Measurements from ENCODE around the gene NIBAN1.

Gene NIBAN1

GRCh38 chr1:184973272-184974055, 844 bp downstream of the NIBAN1 start:
- no peak overlapping the region for H3K27ac ChIP-seq (ENCODE audit: low read length)
- peaks cover 10% of the 10 kb centered on the region; the same call in 1 of the 2 replicates for H3K27me3 ChIP-seq (ENCODE audit: control insufficient read depth, insufficient read depth, low read length)
- peak overlapping the region; percentile 77 for H3K4me3 ChIP-seq (ENCODE audit: low read length)
- no peaks in the 10 kb centered on the region for H3K9me3 ChIP-seq (ENCODE audit: control insufficient read depth, insufficient read depth, low read length)
- DNase-seq (ENCODE audit: low read depth, low spot score): no peak
- no peaks in the 10 kb centered on the region for H3K36me3 ChIP-seq (ENCODE audit: control insufficient read depth, insufficient read depth, low read length)
- H3K4me1 ChIP-seq (ENCODE audit: control insufficient read depth, insufficient read depth, low read length): no peaks in the 10 kb centered on the region
- WGBS (ENCODE audit: insufficient coverage, insufficient read length): no CpG with 5 or more reads among the region's 39 CpGs

DNA sequence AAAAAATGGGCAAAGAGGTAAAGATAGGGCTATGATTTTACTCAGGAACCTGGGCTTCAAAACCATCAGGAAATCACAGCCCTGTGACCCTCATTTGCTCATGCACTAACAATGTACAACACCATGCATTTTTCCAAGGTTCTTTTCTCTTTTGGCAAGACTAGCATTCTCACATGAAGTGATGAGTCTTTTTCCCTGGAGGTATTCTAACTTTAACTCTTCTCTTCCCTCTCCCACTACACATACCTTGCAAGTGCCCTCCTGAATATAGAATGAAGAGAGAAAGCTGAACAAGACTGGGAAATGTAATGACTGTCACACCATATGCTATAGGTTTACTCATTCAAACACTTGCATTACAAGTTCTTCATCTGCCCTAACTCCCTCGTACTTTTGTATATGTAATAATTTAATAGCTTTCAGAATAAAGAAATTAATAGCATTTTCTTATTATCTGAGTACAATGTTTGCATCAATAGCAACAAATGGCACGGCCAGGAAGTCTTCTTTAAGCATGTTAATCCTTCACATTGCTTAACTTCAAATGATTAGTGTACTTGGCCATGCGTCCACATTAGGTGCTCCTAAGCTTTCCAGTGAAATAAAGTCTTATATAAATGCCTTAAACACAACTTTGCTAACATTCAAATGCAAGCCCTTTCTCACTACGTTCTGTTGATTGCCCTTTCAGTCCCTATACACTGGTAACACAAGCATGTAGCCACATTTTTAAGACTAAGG, 1.8 kb downstream of the NIBAN1 start:
- no peak overlapping the region for H3K4me3 ChIP-seq (ENCODE audit: low read length)
- H3K4me1 ChIP-seq (ENCODE audit: control insufficient read depth, insufficient read depth, low read length): no peaks in the 10 kb centered on the region
- WGBS (ENCODE audit: insufficient coverage, insufficient read length): no CpG with 5 or more reads among the region's 4 CpGs
- H3K27ac ChIP-seq (ENCODE audit: low read length): no peak overlapping the region
- H3K9me3 ChIP-seq (ENCODE audit: control insufficient read depth, insufficient read depth, low read length): no peaks in the 10 kb centered on the region
- no peaks in the 10 kb centered on the region for H3K36me3 ChIP-seq (ENCODE audit: control insufficient read depth, insufficient read depth, low read length)
- DNase-seq (ENCODE audit: low read depth, low spot score): no peak
- H3K27me3 ChIP-seq (ENCODE audit: control insufficient read depth, insufficient read depth, low read length): peaks cover 10% of the 10 kb centered on the region; the same call in 1 of the 2 replicates

DNA sequence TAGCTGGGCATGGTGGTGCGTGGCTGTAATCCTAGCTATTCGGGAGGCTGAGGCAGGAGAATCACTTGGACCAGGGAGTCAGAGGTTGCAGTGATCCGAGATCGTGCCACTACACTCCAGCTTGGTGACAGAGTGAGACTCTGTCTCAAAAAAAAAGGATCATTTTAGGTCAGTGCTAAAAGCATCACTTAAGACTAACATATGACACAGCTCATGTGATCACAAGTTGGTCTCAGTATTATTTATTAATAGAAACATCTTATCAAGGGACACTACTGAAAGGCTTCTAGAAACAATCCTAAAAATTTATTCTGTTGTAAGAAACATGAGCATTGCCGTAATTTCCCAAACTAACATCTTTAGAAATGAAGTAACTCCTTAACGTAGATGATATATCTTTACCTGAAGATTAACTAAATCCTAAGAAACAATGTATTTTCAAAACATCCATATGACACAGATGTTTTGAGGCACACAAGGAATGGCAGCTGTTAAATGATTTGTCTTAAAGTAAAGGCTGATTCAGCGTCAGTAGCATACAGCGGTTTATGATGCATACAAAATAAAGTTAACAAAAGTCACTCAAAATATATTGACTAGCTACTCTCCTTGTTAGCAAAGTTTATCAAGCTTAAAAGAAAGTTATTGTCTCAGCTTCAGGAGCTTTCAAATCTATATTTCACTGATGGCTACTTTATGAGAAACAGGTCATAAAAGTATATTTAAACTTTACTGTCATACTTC, 2.6 kb downstream of the NIBAN1 start:
- no CpG with 5 or more reads among the region's 8 CpGs for WGBS (ENCODE audit: insufficient coverage, insufficient read length)
- H3K27ac ChIP-seq (ENCODE audit: low read length): no peak overlapping the region
- H3K9me3 ChIP-seq (ENCODE audit: control insufficient read depth, insufficient read depth, low read length): no peaks in the 10 kb centered on the region
- H3K4me1 ChIP-seq (ENCODE audit: control insufficient read depth, insufficient read depth, low read length): no peaks in the 10 kb centered on the region
- no peak overlapping the region for H3K4me3 ChIP-seq (ENCODE audit: low read length)
- H3K36me3 ChIP-seq (ENCODE audit: control insufficient read depth, insufficient read depth, low read length): no peaks in the 10 kb centered on the region
- H3K27me3 ChIP-seq (ENCODE audit: control insufficient read depth, insufficient read depth, low read length): peaks cover 10% of the 10 kb centered on the region; the same call in 1 of the 2 replicates
- DNase-seq (ENCODE audit: low read depth, low spot score): no peak

DNA sequence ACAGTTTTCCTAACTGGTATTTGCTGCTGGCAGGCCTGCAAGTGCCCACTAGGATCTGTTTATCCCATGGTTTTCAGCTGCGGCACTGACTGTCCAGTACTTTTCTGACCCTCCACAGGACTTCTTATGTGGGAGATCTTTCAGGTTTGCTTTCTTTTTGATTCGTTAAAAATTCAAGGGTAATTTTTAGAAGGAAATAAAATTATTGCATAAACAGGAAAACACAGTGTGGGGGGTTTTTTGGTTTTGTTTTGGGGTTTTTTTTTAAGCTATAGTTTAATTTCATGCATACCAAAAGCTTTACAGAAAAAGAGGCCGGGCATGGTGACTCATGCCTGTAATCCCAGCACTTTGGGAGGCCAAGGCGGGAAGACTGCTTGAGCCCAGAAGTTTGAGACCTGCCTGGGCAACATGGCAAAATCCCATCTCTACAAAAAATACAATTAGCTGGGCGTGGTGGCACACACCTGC, 3.6 kb downstream of the NIBAN1 start:
- DNase-seq (ENCODE audit: low read depth, low spot score): no peak
- Histone ChIP-seq H3K4me3 (ENCODE audit: low read length) (no peak overlapping the region), H3K27ac (ENCODE audit: low read length) (no peak overlapping the region), H3K27me3 (ENCODE audit: control insufficient read depth, insufficient read depth, low read length) (peaks cover 10% of the 10 kb centered on the region; the same call in 1 of the 2 replicates), H3K36me3 (ENCODE audit: control insufficient read depth, insufficient read depth, low read length) (no peaks in the 10 kb centered on the region), H3K4me1 (ENCODE audit: control insufficient read depth, insufficient read depth, low read length) (no peaks in the 10 kb centered on the region), H3K9me3 (ENCODE audit: control insufficient read depth, insufficient read depth, low read length) (no peaks in the 10 kb centered on the region)
- WGBS (ENCODE audit: insufficient coverage, insufficient read length): no CpG with 5 or more reads among the region's 5 CpGs

DNA sequence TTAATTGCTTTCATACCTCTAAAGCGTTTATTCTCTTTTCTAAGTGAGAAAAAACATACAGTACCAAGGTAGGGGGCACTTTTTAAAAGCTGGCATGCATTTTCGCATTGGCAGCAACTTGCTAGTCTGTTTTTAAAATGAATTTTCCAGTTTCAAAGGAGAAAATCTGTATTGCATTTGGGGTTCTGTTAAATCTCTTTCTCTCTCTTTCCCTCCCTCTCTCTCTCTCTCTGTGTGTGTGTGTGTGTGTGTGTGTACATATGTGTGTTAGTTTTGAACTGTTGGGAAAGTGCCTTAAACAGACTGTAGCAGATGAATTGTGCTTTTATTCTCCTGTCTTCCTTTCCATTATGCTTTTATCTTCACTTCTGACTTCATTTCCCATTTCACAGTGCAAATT, 7.3 kb downstream of the NIBAN1 start:
- H3K9me3 ChIP-seq (ENCODE audit: control insufficient read depth, insufficient read depth, low read length): no peaks in the 10 kb centered on the region
- no peaks in the 10 kb centered on the region for H3K36me3 ChIP-seq (ENCODE audit: control insufficient read depth, insufficient read depth, low read length)
- H3K27me3 ChIP-seq (ENCODE audit: control insufficient read depth, insufficient read depth, low read length): no peaks in the 10 kb centered on the region
- H3K27ac ChIP-seq (ENCODE audit: low read length): no peak overlapping the region
- no peaks in the 10 kb centered on the region for H3K4me1 ChIP-seq (ENCODE audit: control insufficient read depth, insufficient read depth, low read length)
- no CpG with 5 or more reads among the region's 2 CpGs for WGBS (ENCODE audit: insufficient coverage, insufficient read length)
- no peak overlapping the region for H3K4me3 ChIP-seq (ENCODE audit: low read length)
- DNase-seq (ENCODE audit: low read depth, low spot score): no peak

DNA sequence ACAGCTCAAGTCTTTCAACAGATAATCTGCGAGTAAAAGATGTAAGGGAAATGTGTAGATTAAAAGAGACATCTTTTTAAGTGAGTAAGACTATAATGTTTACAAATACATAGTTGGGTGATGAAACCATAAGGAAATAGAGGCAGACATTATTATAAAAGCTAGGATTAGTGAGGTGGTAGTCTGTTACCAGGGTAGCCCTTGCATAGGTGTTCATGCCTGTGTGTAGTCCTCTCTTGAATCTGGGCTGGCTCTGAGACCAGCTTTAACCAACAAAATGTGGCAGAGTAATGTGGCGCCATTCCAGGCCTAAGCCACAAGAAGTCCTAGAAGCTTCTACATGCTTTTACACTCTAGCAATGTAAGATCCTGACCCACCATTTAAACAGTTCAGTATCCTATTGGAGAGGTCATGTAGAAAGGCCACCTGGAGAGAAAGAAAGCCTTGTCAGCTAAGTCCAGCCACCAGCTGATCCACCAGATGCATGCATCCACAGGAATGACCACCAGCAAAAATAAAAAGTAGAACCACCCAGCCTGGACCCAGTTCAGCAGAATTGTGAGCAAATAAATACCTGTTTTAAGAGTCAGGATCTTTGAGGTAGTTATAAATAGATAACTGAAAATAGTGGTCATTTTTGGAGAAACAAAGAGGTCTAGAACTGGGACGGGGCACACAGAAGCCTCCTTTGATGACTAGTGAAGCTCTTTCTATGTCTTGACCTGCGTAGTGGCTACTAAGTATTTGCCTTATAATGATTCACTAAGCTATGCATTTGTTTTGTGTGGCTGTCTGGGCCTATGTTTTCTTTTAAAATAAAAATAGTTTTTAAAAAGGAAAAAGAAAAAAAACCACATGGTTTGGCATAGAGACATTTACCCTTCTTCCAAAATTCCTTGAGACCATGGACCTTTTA, 8.1 kb downstream of the NIBAN1 start:
- WGBS (ENCODE audit: insufficient coverage, insufficient read length): no CpG with 5 or more reads among the region's 4 CpGs
- H3K27me3 ChIP-seq (ENCODE audit: control insufficient read depth, insufficient read depth, low read length): no peaks in the 10 kb centered on the region
- DNase-seq (ENCODE audit: low read depth, low spot score): no peak
- H3K9me3 ChIP-seq (ENCODE audit: control insufficient read depth, insufficient read depth, low read length): no peaks in the 10 kb centered on the region
- H3K4me3 ChIP-seq (ENCODE audit: low read length): no peak overlapping the region
- H3K27ac ChIP-seq (ENCODE audit: low read length): no peak overlapping the region
- H3K4me1 ChIP-seq (ENCODE audit: control insufficient read depth, insufficient read depth, low read length): no peaks in the 10 kb centered on the region
- no peaks in the 10 kb centered on the region for H3K36me3 ChIP-seq (ENCODE audit: control insufficient read depth, insufficient read depth, low read length)

GRCh38 chr1:184965439-184965838, 8.9 kb downstream of the NIBAN1 start:
- no peaks in the 10 kb centered on the region for H3K9me3 ChIP-seq (ENCODE audit: control insufficient read depth, insufficient read depth, low read length)
- WGBS (ENCODE audit: insufficient coverage, insufficient read length): no CpG with 5 or more reads among the region's 8 CpGs
- no peak overlapping the region for H3K4me3 ChIP-seq (ENCODE audit: low read length)
- H3K27ac ChIP-seq (ENCODE audit: low read length): no peak overlapping the region
- no peaks in the 10 kb centered on the region for H3K36me3 ChIP-seq (ENCODE audit: control insufficient read depth, insufficient read depth, low read length)
- H3K27me3 ChIP-seq (ENCODE audit: control insufficient read depth, insufficient read depth, low read length): no peaks in the 10 kb centered on the region
- DNase-seq (ENCODE audit: low read depth, low spot score): no peak
- no peaks in the 10 kb centered on the region for H3K4me1 ChIP-seq (ENCODE audit: control insufficient read depth, insufficient read depth, low read length)

GRCh38 chr1:184959626-184960025, 14.7 kb downstream of the NIBAN1 start:
- WGBS (ENCODE audit: insufficient coverage, insufficient read length): no CpG with 5 or more reads among the region's 1 CpG
- Histone ChIP-seq H3K9me3 (ENCODE audit: control insufficient read depth, insufficient read depth, low read length) (no peaks in the 10 kb centered on the region), H3K4me1 (ENCODE audit: control insufficient read depth, insufficient read depth, low read length) (no peaks in the 10 kb centered on the region), H3K36me3 (ENCODE audit: control insufficient read depth, insufficient read depth, low read length) (no peaks in the 10 kb centered on the region), H3K4me3 (ENCODE audit: low read length) (no peak overlapping the region), H3K27ac (ENCODE audit: low read length) (no peak overlapping the region), H3K27me3 (ENCODE audit: control insufficient read depth, insufficient read depth, low read length) (no peaks in the 10 kb centered on the region)
- no peak for DNase-seq (ENCODE audit: low read depth, low spot score)

DNA sequence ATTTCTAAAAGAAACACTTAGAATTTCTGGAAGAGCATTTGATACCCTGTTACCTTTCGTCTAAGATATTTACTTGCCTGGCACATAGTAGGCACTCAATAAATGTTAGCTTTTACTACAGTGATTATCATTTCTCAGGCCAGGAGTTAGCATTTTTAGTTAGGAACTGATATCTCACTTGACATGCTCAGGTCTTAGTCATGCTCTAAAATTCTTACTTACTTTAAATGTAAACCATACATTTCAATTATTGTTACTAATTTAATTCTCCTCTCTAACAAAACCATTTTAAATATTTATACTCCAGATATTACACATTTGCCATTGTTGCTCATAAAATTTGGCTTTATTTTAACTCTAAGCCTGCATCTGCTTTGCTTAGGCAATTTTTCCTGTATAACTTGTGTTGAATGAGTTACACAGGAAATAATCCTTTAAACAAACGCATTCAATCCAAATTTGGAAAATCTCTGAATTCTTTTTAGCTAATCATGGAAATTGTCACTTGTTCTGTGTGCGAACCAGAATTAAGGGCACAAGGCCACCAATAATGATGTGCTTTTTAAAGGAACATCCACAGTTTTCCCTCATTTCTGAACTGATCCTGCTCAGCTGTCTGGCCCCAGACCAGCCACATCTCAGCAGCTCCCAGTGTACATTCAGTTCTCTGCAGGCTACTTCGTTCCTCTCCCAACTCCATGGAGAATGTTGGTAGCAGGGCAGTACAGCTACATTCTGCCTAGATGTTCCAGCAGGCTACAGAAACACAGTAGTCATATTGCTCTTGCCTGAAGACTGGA, 15.6 kb downstream of the NIBAN1 start:
- H3K9me3 ChIP-seq (ENCODE audit: control insufficient read depth, insufficient read depth, low read length): no peaks in the 10 kb centered on the region
- H3K4me3 ChIP-seq (ENCODE audit: low read length): no peak overlapping the region
- H3K36me3 ChIP-seq (ENCODE audit: control insufficient read depth, insufficient read depth, low read length): no peaks in the 10 kb centered on the region
- no CpG with 5 or more reads among the region's 4 CpGs for WGBS (ENCODE audit: insufficient coverage, insufficient read length)
- DNase-seq (ENCODE audit: low read depth, low spot score): no peak
- H3K27ac ChIP-seq (ENCODE audit: low read length): no peak overlapping the region
- H3K27me3 ChIP-seq (ENCODE audit: control insufficient read depth, insufficient read depth, low read length): no peaks in the 10 kb centered on the region
- no peaks in the 10 kb centered on the region for H3K4me1 ChIP-seq (ENCODE audit: control insufficient read depth, insufficient read depth, low read length)

Data from iPS DF 6.9 (cell line).